Measurements from ENCODE around the gene SUB1.
"Not testable (repeated sequence)": the region's sequence is repeated elsewhere in the genome, so short reads cannot be mapped to it uniquely, and the experiment has no call there.

Gene SUB1

DNA sequence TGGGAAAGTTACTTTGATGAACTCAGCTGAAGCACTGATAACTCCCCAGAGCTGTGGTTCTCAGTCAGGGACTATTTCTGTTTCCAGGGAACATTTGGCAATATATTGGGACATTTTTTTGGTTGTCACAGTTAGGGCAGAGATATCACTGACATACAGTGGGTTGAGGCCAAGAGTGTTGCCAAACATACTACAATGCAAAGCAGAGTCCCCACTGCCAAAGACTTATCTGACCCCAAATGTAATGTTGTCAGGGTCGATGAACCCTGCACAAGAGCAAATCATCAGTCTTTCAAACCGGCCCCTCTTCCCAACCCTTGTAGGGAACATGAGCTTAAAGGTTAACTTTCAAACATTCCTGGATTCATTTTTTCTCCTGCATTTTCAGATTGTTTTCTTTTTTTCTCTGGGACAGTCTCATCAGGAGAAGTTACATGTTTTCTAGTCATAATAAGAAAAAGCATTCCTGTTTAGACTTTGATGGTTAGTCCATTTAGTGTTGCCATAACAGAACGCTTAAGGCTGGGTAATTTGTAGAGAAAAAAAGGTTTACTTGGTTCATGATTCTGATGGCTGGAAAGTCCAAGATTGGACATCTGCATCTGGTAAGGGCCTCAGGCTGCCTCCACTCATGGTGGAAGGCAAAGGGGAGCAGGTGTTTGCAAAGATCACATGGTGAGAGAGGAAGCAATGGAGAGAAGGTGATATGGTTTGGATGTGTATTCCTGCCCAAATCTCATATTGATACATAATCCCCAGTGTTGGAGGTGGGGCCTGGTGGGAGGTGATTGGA lies 18.8 kb upstream of the SUB1 start:
- no peak for DNase-seq

DNA sequence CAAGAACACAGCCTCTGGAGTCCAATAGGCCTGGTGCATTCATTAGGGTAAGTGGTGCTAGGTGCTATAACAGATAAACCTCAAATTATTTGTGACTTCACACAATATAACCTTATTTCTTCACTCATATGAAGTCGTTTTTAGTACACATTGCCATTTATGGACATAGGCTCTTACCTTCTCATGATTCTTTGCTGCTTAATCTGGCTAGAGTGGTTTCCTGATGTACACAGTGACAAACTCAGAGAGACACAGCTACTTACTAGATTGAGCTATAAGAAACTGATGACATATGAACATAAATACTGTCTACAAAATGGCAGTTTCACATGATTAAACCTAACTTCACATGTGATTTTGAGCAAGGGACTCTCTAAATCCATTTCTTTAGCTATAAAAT lies 14.2 kb upstream of the SUB1 start:
- DNase-seq, result no peak

DNA sequence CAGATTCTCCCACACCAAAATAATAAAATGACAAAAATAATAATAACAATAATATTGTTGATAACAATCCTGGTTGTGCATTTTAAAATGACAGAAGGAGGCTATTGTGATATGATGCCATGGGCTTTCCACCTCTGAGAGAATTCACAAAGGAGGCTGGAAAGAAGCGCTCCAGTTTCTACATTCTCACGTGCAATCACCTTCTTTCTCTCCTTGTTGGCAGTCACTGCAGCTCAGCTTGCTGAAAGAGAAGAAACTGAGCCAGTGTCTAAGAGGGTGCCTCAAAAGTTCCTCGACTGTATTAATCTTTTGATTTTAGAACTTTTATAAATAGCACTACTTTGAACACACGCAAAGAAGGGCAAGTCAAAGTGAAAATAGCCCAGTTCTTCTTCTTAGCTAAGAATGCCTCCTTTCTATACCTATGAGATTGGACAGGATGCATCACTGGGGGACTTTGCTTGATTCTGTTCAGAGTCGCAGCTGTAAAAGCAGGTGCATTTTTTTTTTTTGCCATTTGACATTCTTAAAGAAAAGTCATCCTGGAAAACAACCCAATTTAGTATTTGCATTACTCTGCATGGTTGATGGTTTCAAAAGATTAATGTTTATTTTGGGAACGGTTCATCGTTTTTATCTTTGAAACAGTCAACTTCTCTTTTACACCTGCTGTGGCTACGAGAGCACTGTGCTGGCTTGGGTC lies 12.4 kb upstream of the SUB1 start:
- DNase-seq, result no peak

DNA sequence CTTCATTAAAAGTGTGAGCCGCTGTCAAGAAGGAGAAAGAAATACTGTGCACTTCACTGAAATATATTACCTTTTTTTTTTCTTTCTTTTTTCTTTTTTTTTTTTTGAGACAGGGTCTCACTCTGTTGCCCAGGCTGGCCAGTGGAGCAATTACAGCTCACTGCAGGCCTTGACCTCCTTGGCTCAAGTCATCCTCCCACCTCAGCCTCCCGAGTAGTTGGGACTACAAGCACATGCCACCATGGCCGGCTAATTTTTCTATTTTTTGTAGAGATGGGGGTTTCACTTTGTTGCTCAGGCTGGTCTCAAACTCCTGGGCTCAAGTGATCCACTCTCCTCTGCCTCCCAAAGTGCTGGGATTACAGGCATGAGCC lies 11.9 kb upstream of the SUB1 start:
- not testable (repeated sequence) for DNase-seq

GRCh38 chr5:32574540-32575175 lies 10.7 kb upstream of the SUB1 start:
- DNase-seq, result no peak

DNA sequence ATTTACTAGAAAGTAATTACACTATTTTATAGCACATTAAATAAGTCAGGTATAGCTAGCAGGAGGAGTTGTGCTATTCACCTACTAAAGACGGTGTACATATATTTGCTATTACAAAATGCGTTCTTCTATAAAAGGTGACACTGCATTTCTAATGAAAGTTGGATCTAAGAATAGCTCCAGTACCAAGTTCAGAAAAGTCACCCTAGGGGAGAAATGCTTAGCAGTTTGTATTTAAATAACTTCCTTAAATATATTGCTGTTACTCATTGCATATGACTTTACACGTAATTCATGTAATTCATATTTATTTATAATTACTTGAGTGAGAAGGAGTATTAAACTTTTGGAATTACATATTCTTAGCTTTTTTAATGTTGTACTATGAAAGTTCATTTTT lies 7.0 kb upstream of the SUB1 start:
- DNase-seq, result no peak

DNA sequence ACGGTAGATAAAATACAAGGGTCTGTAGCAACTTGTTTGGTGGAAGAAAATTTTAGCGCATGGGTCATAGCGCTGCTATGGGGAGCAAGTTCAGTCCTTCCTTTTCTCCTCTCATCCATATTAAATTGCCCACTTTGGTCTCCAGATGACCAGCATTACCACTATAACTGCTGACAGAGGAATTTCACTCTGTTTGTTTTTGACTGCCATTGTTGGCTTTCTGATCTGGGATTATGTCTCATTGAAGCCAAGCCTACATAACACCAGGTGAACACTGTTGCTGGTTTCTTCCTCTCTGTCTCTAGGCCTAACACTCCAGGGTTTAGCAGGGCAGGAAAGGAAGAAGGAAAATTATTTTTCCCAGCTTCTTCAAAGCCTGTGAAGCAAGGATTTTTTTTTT lies 6.6 kb upstream of the SUB1 start:
- DNase-seq, result no peak

GRCh38 chr5:32581010-32581785 lies 4.2 kb upstream of the SUB1 start:
- DNase-seq, result no peak

GRCh38 chr5:32583582-32584232 lies 1.6 kb upstream of the SUB1 start:
- no peak for DNase-seq

DNA sequence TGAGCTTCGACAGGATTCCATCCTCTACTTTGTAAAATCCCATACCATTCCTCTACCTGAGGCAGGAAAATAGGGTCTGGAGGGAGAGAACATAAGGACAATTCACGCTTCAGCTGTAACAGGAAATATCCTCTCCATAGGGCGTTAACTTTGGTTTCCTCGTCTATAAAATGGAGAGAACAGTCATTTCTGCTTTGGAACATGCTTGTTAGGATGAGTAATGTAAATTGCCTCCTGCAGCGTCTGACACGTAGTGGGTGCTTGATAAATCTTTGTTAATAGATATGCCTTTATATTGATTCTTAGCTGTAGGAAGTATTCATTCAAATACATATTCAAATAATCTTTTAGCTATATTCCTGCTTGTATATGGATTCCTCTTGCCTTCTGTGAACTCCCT lies 711 bp upstream of the SUB1 start:
- DNase-seq, result peak; percentile 64

DNA sequence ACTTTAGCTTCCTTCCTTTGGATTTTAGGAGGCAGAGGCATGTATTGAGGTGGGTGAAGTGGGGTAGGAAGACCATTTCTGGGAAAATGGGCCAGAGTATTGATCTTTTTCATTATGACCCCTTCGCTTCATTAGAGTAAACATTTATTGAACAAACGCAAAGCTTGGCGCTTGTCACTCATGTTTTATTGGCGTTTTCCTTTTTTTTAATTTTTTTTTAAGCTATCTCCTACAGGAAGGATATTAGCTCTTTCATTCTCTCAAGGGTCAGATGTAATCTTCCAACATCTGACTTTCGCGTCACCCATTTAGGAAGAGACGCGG lies 273 bp upstream of the SUB1 start:
- no peak for DNase-seq

- no peak for DNase-seq
Measured at GRCh38 chr5:32586276-32586599, 881 bp downstream of the SUB1 start.

DNA sequence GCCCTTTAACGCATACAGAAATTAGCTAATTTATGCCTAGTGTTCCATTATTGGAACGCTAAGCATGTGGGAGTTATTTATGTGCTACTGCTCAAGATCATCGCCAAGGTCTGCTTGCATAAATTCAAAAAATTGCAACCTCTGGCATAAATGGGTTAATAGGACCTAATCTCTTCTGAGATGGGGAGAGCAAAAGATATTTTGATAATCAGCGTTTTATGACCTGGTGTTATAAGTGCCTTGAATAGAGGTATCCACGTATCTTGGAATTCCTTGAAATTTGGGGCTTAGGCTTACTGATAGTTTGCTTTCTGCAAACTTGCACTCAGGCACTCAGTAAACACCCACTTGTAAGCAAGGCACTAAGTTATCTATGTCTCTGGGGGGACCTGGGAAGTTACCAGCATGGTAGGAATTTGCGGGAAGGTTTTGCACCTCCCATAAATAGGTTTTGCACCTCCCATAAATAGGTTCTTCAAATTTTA lies 1.8 kb downstream of the SUB1 start:
- DNase-seq, result no peak

GRCh38 chr5:32589416-32589815 lies 4.1 kb downstream of the SUB1 start:
- peak; percentile 31 for DNase-seq

DNA sequence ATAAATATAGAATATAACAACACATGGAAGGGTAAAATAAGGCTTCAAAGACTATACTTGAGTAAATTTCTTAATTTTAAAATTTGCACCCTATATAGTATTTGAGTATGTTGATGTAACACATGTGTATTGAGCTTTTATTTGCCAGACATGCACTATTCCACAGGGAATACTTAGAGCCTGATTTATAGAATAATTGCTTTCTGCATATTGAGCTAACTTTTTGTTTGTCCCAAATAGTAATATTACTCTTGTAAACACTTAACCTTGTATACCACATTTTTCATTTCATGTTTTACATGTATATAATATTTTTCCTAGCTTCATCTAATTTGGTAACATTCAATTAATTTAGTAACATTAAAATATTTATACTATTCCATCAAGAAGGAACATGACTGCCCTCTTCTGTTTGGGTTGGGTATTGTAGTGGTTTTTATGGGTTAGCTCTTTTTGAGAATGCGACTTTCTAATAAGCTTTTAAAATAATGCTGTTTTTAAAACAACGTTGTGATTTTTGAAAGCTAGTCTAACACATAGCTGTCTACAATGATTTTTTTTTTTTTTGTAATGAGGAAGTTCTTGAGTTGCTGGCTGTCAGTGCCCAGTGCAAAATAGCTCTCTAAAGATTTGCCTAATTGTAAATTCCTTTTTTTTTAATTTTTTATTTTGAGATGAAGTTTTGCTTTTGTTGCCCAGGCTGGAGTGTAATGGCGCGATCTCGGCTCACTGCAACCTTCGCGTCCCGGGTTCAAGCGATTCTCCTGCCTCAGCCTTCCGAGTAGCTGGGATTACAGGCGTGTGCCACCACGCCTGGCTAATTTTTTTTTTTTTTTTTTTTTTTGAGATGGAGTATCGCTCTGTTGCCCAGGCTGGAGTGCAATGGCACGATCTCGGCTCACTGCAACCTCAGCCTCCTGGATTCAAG lies 4.8 kb downstream of the SUB1 start:
- peak; percentile 83 for DNase-seq

DNA sequence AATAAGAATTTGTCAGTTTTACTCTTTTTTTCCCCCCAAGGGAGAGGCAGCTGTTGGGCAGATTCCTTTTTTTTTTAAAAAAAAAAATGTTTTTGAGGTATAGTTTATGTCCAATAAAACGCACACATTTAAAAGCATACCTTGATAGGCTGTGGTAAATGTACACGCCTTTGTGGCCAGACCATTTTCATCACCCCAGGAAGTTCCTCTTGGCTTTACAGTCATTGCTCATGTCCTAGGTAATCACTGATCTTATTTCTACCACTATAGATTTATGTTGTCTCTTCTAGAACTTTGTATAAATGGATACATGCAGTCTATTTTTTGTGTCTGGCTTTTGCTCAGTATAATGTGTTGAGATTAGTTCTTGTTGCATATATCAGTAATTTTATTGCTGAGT lies 9.8 kb downstream of the SUB1 start:
- DNase-seq, result no peak

DNA sequence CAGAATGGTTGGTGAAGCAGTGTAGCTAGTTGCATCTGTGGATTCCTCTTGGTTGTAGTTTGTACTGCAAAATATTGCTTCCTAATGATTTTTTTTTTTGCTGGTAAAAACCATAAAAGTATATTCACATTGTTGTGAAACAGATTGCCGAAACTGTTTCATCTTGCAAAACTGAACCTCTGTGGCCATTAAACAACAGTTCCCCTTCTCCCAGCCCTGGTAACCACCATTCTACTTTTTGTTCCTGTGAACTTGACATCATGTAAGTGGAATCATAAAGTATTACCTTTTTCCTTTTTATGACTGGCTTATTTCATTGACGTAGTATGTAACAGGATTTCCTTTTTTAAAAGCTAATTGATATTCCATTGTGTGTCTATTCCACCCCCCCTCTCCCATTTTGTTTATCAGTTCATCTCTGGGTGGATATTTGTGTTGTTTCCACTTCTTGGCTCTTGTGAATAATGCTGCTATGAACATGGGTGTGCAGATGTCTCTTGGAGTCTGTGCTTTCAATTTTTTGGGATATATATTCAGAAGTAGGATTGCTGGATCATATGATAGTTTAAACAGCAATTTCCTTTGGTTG lies 11.8 kb downstream of the SUB1 start:
- DNase-seq, result no peak

GRCh38 chr5:32598260-32598937 lies 13.0 kb downstream of the SUB1 start:
- no peak for DNase-seq

DNA sequence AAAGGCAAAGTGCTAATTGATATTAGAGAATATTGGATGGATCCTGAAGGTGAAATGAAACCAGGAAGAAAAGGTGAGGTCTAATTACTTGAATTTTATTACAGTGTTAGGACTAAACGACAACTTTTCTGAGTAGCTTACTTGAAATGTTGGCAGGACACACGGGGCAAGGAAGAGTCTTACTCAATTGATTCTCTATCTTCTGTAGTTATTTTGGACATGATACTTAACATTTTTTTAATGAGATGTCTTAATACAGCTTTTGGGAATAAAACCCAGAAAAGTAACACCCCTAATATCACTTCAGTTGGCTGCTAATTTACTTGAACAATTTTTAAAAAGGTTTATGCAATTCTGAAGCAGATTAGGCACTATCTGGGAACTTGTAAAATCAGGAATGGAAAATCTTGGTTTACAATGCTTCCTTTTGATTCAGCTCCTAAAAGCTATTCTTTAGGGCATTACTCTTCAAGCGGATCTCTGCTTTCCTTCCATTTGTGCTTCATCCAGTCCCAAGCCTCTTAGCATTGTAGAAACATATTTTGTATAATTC lies 13.7 kb downstream of the SUB1 start:
- no peak for DNase-seq

DNA sequence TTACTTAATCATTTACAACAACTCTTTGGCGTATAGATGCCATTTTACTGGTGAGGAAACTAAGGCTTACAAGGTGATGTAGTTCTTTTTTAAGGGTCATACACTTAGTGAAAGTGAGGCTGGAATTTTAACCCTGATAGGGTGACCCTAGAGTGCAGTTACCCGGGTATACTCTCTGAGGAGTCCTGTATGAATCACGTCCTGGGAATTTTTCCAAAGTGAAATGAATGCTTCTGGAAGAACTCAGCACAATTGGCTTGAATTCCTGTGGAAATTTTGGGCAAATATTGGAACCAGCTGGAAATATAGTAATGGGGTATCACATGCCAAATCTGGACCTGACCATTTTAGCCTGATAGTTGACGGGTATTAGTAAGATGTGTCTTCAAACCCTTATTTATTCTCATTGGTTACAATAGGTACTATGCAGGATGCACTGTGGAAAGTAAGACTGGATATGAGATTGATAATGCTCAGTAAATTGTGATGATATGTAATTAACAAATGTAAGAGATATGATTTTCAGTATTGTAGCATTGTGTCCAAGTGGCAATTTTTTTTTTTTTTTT lies 14.8 kb downstream of the SUB1 start:
- DNase-seq, result no peak

Measured in NCI-H1694 (cell line).